IPS-20b (cell line): Measurements from ENCODE around the gene ITPK1.
"Not testable (repeated sequence)": the region's sequence is repeated elsewhere in the genome, so short reads cannot be mapped to it uniquely, and the experiment has no call there.

Experiments used
- H3K27ac ChIP-seq: one replicate; pipeline ENCODE4 v1.5.1; 2013; ENCODE audit warnings: low read length
- H3K27me3 ChIP-seq: 2 replicates; pipeline ENCODE4 v1.6.1; 2013; ENCODE audit warnings: mild to moderate bottlenecking, low read length, inconsistent platforms; ENCODE audit not compliant: insufficient read depth
- H3K36me3 ChIP-seq: 2 replicates; pipeline ENCODE4 v1.6.1; 2013; ENCODE audit warnings: low read depth, mild to moderate bottlenecking, inconsistent platforms, low read length, moderate library complexity; ENCODE audit not compliant: insufficient read depth
- H3K4me1 ChIP-seq: 2 replicates; pipeline ENCODE4 v1.6.1; 2013; ENCODE audit warnings: mild to moderate bottlenecking, control low read depth, inconsistent platforms, low read length, moderate library complexity; ENCODE audit not compliant: insufficient read depth
- H3K4me3 ChIP-seq: 2 replicates; pipeline ENCODE4 v1.5.1; 2013; ENCODE audit warnings: mild to moderate bottlenecking, low read length, inconsistent platforms
- H3K9ac ChIP-seq: 2 replicates; pipeline ENCODE4 v1.6.1; 2013; ENCODE audit warnings: low read depth, mild to moderate bottlenecking, inconsistent platforms, low read length, moderate library complexity
- H3K9me3 ChIP-seq: 2 replicates; pipeline ENCODE4 v1.6.1; 2013; ENCODE audit warnings: mild to moderate bottlenecking, low read depth, low read length, inconsistent platforms; ENCODE audit not compliant: insufficient read depth

ITPK1 gene

DNA sequence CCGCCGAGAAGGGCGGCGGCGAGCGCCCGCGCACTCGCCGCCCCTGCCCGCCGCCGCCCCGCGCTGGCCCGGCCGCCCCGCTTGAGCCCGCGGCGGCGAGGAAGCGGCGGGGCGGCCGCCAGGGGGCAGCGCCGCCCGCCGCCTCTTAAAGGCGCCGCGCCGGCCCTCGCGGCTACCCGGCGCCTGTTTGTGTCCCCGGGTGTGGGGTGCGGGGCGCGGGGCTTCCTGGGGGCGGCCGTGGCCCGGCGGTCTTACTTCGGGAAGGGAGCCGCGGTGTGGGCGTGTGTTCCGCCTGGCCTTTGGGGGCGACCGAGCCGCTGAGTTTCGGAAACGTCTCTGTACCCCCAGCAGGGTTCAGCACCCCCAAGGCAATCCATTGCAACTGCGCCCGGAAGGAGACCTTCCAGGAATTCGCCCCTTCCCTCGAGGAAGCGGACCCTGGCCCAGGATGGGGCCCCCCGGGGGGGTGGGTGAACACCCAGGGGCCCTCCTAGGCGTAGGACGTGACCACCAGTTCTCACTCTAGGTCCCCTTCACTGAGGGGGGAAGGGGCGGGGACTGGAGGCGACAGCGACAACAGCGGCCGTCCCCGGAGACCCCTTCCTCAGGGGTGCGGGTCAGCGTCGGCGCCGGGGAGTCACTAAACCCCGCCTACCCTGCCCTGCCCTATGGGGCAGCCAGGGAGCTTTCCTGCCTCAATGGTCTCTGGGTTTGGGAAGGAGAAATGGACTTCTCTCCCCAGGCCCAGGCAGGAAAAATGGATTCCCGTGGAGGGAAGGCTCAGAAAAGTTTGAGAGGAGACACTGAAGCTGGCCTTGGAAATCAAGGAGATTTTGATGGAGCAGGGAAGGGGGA lies at the start of gene ITPK1:
TSS of gene ITPK1 (minus strand) at position 105 of the 855 bp plus-strand sequence. CDS start 762 bp downstream, outside the sequence.
- Histone ChIP-seq H3K4me1 (peaks cover 13% of the 10 kb centered on the region), H3K27me3 (peaks cover 7% of the 10 kb centered on the region), H3K4me3 (peak within 1 kb of the TSS; percentile 83), H3K27ac (peak within 1 kb of the TSS; percentile 77), H3K36me3 (no peaks in the 10 kb centered on the region), H3K9me3 (no peaks in the 10 kb centered on the region), H3K9ac (peak within 1 kb of the TSS; percentile 81)

GRCh38 chr14:93163564-93163963 lies 47.8 kb upstream of the ITPK1 start:
- H3K9me3 ChIP-seq = no peaks in the 10 kb centered on the region
- no peaks in the 10 kb centered on the region for H3K27me3 ChIP-seq
- peaks cover 6% of the 10 kb centered on the region; the same call in 1 of the 2 replicates for H3K4me1 ChIP-seq
- no peak overlapping the region for H3K4me3 ChIP-seq
- no peaks in the 10 kb centered on the region for H3K36me3 ChIP-seq
- no peak overlapping the region for H3K27ac ChIP-seq
- H3K9ac ChIP-seq = no peak overlapping the region

- Histone ChIP-seq H3K4me1 (peaks cover 6% of the 10 kb centered on the region; the same call in 1 of the 2 replicates), H3K27ac (no peak overlapping the region), H3K27me3 (no peaks in the 10 kb centered on the region), H3K9me3 (no peaks in the 10 kb centered on the region), H3K9ac (no peak overlapping the region), H3K4me3 (no peak overlapping the region), H3K36me3 (no peaks in the 10 kb centered on the region)
Measured at GRCh38 chr14:93161411-93161940, 45.8 kb upstream of the ITPK1 start.

GRCh38 chr14:93160353-93160801 lies 44.7 kb upstream of the ITPK1 start:
- peaks cover 6% of the 10 kb centered on the region; the same call in 1 of the 2 replicates for H3K4me1 ChIP-seq
- H3K36me3 ChIP-seq = no peaks in the 10 kb centered on the region
- H3K27ac ChIP-seq = no peak overlapping the region

DNA sequence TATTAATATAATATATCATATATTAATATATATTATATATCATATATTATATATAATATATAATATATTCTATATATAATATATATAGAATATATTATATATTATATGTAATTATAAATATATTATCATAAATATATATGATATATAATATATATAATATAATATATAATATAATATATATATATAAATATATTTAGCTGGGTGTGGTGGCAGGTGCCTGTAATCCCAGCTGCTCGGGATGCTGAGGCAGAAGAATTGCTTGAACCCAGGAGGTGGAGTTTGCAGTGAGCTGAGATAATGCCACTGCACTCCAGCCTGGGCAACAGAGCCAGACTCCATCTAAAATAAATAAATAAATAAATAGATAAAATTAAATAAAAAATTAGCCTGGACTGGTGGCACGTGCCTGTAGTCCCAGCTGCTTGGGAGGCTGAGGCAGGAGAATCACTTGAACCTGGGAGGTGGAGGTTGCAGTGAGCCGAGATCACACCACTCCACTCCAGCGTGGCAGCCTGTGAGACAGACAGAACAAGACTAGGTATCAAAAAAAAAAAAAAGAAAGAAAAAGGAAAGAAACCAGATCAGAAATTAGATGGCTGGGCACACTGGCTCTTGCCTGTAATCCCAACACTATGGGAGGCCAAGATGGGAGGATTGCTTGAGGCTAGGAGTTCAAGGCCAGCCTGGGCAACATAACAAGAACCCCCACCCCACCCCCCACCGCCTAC lies 44.1 kb upstream of the ITPK1 start:
- H3K27ac ChIP-seq, H3K36me3 ChIP-seq: not testable (repeated sequence)

More at GRCh38 chr14:93160353-93160801, 44.7 kb upstream of the ITPK1 start:
- Histone ChIP-seq H3K27me3 (no peaks in the 10 kb centered on the region), H3K4me3 (no peak overlapping the region), H3K9me3 (no peaks in the 10 kb centered on the region), H3K9ac (no peak overlapping the region)

GRCh38 chr14:93158349-93158748 lies 42.6 kb upstream of the ITPK1 start:
- H3K9me3 ChIP-seq, H3K9ac ChIP-seq, H3K27ac ChIP-seq, H3K4me3 ChIP-seq, H3K36me3 ChIP-seq, H3K27me3 ChIP-seq, H3K4me1 ChIP-seq: not testable (repeated sequence)

More for the DNA sequence above, 44.1 kb upstream of the ITPK1 start:
- H3K9ac ChIP-seq, H3K9me3 ChIP-seq, H3K27me3 ChIP-seq, H3K4me3 ChIP-seq, H3K4me1 ChIP-seq: not testable (repeated sequence)

DNA sequence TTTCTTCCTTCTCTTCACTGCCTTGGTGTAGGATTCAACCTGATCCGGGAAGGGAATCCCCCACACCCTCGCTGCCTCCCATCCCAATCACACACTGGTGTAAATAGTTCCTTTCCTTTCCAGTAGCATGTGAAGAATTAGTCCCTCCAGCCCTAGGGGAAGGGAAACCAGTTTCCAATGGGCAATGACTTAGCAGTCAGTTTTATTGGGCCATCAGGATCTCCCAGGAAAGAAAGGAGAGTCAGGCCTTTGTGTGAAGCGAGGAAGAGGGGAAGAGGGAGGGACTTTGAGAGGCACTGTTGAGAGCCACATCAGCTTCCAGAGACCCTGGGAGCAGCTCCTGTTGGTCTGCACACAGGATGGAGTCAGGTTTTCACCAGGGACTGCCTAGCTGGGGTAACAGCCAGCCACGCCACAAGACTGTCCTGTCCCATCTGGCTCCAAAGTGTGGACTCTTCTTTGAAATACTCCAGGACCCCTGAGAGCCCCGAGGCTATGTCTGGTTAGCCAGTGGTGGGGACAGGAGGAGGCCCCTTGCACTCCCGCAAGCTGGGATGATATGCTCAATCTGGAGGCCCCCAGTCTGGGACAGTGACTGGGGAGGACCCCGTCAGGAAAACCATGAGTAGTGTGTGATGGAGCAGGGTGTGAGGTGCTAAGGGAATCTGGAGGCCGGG lies 41.1 kb upstream of the ITPK1 start:
- Histone ChIP-seq H3K36me3 (no peaks in the 10 kb centered on the region), H3K9ac (no peak overlapping the region), H3K4me1 (peaks cover 6% of the 10 kb centered on the region; the same call in 1 of the 2 replicates), H3K27ac (no peak overlapping the region), H3K27me3 (no peaks in the 10 kb centered on the region), H3K9me3 (no peaks in the 10 kb centered on the region), H3K4me3 (no peak overlapping the region)

DNA sequence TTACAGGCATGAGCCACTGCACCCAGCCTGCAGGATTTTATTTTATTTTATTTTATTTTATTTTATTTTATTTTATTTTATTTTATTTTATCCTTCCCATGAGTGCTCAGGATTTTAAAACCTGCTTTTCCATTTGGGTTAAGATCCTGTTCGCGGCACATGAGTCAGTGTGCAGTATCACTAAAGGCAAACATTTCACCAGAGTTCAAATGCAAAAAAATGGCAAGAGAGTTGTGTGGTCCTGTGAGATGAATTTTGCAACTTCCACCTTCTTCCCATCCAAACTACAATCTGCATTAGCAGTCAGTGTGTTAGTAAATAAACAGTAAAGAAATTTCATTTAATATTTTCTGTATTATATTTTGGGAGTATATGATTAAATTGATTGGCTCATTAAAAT lies 39.9 kb upstream of the ITPK1 start:
- Histone ChIP-seq H3K4me1 (peaks cover 4% of the 10 kb centered on the region; the same call in 1 of the 2 replicates), H3K36me3 (no peaks in the 10 kb centered on the region), H3K9ac (no peak overlapping the region), H3K4me3 (no peak overlapping the region), H3K27me3 (no peaks in the 10 kb centered on the region), H3K27ac (no peak overlapping the region), H3K9me3 (no peaks in the 10 kb centered on the region)

DNA sequence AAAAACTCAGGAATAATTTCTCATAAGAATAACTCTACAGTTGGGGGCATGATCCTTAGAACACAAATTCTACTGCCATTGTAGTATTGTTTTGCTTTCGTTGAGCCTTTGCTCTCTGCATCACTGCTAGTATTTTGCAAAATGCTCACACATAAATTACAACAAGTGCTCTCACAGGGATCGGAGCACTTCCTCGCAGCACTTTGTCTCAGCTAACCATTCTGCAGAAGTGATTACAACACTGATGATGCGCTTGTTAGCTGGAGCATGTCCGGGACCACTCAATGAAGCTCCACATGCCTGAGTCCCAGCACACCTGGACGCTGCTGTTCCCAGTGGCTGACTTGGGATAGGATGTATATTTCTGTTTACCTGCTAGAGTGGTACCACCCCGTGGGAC lies 37.4 kb upstream of the ITPK1 start:
- H3K9me3 ChIP-seq = no peaks in the 10 kb centered on the region
- no peaks in the 10 kb centered on the region for H3K27me3 ChIP-seq
- no peak overlapping the region for H3K4me3 ChIP-seq
- H3K4me1 ChIP-seq = no peaks in the 10 kb centered on the region; the same call in 1 of the 2 replicates
- H3K27ac ChIP-seq = no peak overlapping the region
- H3K9ac ChIP-seq = no peak overlapping the region
- H3K36me3 ChIP-seq = no peaks in the 10 kb centered on the region

DNA sequence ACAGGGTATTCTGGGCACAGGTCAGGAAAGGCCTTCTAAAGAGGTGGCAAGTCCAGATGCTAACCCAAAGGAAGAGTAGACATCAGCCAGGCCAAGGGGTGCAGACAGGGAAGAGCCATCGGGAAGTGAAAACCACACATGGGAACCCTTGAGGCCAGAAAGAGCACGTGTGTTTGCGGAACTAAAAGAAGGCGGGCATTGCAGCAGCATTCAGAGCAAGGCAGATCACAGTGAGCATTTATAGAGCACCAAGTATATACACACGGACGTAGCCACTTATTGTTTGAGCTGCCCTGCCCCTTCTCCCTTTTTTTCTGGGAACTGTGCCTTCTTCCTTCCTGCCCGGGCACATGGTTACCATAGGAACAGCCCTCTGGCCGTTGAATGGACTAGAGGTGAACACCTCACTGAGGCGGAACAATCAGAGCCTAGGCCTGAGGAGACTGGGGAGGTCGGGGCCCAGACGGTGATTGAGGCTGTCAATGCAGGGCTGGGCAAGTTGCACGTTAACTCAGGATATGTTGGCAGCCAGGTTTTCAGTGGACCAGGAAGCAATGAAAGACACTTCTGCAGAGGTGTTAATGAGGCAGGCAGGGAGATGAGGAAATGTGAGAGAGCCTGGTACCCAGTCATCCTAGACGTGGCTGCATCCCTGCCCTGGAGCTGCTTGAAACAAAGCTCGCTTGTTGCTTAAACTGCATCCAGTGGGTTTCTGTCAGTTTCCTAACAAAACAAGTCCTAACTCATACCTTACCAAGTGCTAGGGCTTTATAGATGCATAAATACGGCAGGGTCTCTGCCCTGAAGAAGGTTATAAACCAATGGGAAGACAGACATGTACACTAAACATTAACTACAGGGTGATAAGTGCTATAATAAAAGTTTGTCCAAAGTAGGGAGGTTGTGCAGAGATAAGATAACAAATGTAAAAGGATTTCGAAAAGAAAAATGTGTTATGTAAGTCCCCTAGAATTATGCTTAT lies 34.8 kb upstream of the ITPK1 start:
- Histone ChIP-seq H3K4me1 (no peaks in the 10 kb centered on the region; the same call in 1 of the 2 replicates), H3K27me3 (no peaks in the 10 kb centered on the region), H3K4me3 (no peak overlapping the region), H3K27ac (no peak overlapping the region), H3K9ac (no peak overlapping the region), H3K36me3 (no peaks in the 10 kb centered on the region), H3K9me3 (no peaks in the 10 kb centered on the region)
